Measurements from ENCODE around the gene SF1.
A peak's percentile ranks its signal among the peaks of the same experiment; 100 is the strongest.

The SF1 gene

DNA sequence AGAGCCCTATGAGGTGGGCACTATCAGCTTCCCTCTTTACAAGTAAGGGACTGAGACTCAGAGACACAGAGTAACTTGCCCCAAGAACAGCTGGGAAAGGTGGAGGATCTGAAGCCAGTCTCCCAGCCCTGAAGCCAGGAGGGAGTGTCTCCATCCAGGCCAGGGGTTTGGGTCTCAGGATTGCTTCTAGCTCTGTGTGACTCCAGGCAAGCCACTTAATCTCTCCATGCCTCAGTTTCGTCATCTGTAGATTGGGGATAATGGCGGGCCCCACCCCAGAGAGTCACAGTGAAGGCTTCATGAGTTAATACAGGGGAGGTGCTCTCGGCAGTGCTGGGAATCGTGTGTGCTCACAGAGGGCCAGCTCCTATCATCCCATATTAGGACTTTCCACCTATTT, 14.1 kb upstream of the SF1 start:
- H3K27ac ChIP-seq = no peak overlapping the region
- no peak for TF ChIP-seq ZFX (IDR thresholded peaks at IDR 0.05)
- TF ChIP-seq CTCF (conservative IDR thresholded peaks at IDR 0.05) = no peak

DNA sequence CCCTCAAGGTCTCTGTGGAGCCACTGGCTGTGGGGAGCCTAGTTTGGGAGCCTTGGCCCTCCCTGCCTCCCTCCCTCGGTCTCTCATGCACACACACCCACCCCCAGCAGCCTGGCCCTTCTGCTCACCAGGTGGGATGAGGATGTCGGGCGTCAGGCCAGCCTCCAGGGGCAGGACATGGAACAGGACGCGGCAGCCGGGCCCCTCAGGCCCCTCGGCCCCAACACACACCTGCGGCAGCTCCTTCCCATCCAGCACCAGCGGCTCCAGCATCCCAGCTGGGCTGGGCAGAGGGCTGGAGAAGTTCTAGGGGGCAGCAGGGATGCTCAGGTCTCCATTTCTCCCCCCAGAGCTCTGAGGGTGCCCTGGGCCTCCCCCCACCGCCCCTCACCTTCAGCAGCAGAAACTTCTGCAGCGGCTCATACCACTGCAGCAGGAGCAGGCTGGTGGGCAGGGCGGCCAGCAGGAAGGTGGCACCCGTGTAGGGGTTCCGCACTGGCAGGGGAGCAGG, 13.5 kb upstream of the SF1 start:
- no peak overlapping the region for H3K27ac ChIP-seq
- TF ChIP-seq CTCF (conservative IDR thresholded peaks at IDR 0.05) (no peak), ZFX (IDR thresholded peaks at IDR 0.05) (no peak)

- H3K27ac ChIP-seq = no peak overlapping the region
- TF ChIP-seq CTCF (conservative IDR thresholded peaks at IDR 0.05) (no peak), ZFX (IDR thresholded peaks at IDR 0.05) (no peak)
These were observed 12.1 kb upstream of the SF1 start for GRCh38 chr11:64790205-64791095.

DNA sequence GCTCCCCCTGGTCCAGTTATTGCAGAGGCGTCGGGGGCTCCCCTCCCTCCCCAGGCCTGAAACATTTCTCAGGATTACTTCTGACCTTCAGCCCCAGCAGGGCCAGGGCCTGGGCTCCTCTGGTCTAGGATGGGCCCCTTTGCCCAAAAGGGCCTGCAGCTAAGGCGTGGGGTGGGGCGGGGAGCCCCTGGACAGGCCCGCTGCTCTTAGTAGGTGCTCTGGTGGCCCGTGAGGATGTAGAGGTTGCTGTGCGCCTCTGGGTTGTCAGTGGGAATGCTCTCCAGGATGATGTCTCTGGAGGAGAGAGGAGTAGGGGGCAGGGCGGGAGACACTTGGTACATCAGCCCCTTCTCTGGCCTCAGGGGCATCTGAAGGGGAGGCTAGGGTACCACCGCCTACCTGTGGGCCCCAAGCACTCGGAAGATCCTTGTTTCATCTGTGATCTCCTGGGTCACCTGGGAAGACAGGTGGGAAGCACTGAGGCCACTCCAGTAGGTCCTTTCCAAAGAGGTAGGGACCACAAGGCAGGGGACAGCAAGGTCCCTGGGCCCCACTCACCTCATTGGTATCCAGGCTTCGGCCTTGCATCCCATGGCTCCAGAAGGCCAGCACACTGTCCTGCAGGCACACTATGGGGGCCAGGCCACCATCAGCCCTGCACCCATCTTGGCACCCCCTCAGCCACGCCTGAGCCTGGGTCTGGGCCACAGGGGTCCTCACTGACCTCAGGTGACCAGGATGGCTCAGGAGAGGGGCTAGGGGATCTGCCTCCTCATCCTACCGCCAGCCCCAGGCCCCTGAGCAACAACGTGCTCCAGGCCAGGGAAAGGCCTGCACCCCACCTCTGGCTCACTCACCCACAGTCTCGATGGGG, 11.2 kb upstream of the SF1 start:
- no peak overlapping the region for H3K27ac ChIP-seq
- no peak for TF ChIP-seq CTCF (conservative IDR thresholded peaks at IDR 0.05)
- no peak for TF ChIP-seq ZFX (IDR thresholded peaks at IDR 0.05)

- H3K27ac ChIP-seq = no peak overlapping the region
- TF ChIP-seq ZFX (IDR thresholded peaks at IDR 0.05) (no peak), CTCF (conservative IDR thresholded peaks at IDR 0.05) (no peak)
These were observed 10.2 kb upstream of the SF1 start for GRCh38 chr11:64788321-64789215.

DNA sequence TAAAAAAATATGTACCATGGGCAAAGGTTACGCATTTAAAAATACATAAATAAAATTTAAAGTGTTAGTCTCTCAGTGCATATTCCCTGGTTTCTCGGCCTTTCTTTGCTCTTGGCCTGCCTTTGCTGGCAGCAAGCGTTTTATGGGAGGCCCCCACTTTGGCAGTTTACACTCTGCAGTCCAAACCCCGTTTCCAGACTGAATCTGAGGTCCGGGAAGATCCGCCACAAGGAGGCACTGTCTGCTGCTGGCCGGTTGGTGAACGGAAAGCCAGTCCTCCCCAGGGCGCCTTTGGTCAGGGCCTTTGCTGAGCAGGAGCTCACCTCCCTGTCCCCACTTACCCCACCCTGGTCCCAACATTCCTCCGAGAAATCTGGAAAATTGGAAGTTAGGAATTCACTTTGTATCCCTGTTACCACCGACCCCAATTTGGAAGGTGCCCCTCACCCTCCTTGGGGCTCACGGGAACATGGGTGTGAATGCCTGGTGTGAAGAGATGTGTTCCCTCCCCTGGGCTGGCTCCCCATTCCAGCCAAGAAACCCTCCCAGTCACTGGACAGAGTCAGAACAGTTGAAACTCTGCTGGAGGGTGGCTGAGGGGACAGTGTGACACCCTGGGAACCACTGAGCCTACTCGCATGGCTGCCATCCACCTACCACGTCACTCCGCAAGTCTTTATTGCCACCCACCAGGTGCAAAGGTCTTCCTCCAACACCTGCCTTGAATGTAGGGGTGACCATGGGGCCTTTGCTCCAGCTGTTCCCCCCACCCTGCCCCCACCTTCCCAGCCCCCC, 9.4 kb upstream of the SF1 start:
- TF ChIP-seq ZFX (IDR thresholded peaks at IDR 0.05) (no peak), CTCF (conservative IDR thresholded peaks at IDR 0.05) (peak; percentile 91)
- no peak overlapping the region for H3K27ac ChIP-seq

Measured in C4-2B (cell line).